CD4-positive, alpha-beta T cell treated with Interleukin-21 for 1 hour (primary cell): Measurements from ENCODE around the gene MAGEF1.

Experiments used
- DNase-seq: peaks from one replicate; pipeline ENCODE4 v3.0.0-alpha.2; 2020

MAGEF1 gene

GRCh38 chr3:184711493-184712247 is at the start of gene MAGEF1:
MAGEF1 (minus strand) TSS chr3:184712064; CDS start chr3:184711821, 243 bp downstream.
- DNase-seq, result peak; percentile 75

GRCh38 chr3:184761075-184761841 is 49.4 kb upstream of the MAGEF1 start:
- no peak for DNase-seq

- no peak for DNase-seq
Measured at GRCh38 chr3:184760337-184761074, 48.6 kb upstream of the MAGEF1 start.

- no peak for DNase-seq
Measured at GRCh38 chr3:184759666-184760200, 47.9 kb upstream of the MAGEF1 start.

GRCh38 chr3:184758056-184758455 is 46.2 kb upstream of the MAGEF1 start:
- DNase-seq, result no peak

GRCh38 chr3:184757022-184757651 is 45.3 kb upstream of the MAGEF1 start:
- no peak for DNase-seq

- DNase-seq, result no peak
Measured at GRCh38 chr3:184756151-184757021, 44.5 kb upstream of the MAGEF1 start.

GRCh38 chr3:184755315-184755731 is 43.5 kb upstream of the MAGEF1 start:
- DNase-seq, result no peak

- no peak for DNase-seq
Measured at GRCh38 chr3:184752361-184752760, 40.5 kb upstream of the MAGEF1 start.

- DNase-seq, result no peak
Measured at GRCh38 chr3:184751204-184752040, 39.6 kb upstream of the MAGEF1 start.

GRCh38 chr3:184750349-184751083 is 38.7 kb upstream of the MAGEF1 start:
- DNase-seq, result no peak

GRCh38 chr3:184749168-184749744 is 37.4 kb upstream of the MAGEF1 start:
- no peak for DNase-seq

GRCh38 chr3:184748219-184749135 is 36.6 kb upstream of the MAGEF1 start:
- DNase-seq, result no peak

- no peak for DNase-seq
Measured at GRCh38 chr3:184746131-184747120, 34.6 kb upstream of the MAGEF1 start.

- no peak for DNase-seq
Measured at GRCh38 chr3:184745526-184745925, 33.7 kb upstream of the MAGEF1 start.

GRCh38 chr3:184743248-184743647 is 31.4 kb upstream of the MAGEF1 start:
- no peak for DNase-seq

- DNase-seq, result no peak
Measured at GRCh38 chr3:184742676-184743135, 30.8 kb upstream of the MAGEF1 start.
